Stimulated activated CD4-positive, alpha-beta T cell treated with anti-CD3 and anti-CD28 coated beads, Interleukin-15, amount 100 ng/mL, for 1 hour (primary cell): ENCODE results near the gene JARID2.

Experiments used
- DNase-seq, 2 donors: peaks; one replicate each; pipeline ENCODE4 v3.0.0-alpha.2; 2020; ENCODE audit warnings: low read depth in 1 of 2, low spot score in 1 of 2

The JARID2 gene

GRCh38 chr6:15393605-15394004, 147.7 kb downstream of the JARID2 start:
- DNase-seq: no peak

DNA sequence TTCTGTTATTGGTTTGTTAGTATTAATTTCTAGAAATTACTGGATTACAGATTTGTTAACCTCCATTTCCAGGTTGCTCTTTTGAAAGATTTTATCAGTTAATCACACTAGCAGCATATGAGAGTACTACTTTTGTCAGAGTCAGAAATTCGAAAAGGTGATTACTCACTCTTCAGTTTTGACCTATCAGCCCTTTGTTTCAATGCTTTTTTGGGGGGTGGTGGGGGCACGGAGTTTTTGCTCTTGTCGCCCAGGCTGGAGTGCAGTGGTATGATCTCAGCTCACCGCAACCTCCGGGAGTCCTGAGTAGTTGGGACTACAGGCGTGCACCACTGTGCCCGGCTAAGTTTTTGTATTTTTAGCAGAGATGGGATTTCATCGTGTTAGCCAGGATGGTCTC, 149.2 kb downstream of the JARID2 start:
- DNase-seq: no peak

DNA sequence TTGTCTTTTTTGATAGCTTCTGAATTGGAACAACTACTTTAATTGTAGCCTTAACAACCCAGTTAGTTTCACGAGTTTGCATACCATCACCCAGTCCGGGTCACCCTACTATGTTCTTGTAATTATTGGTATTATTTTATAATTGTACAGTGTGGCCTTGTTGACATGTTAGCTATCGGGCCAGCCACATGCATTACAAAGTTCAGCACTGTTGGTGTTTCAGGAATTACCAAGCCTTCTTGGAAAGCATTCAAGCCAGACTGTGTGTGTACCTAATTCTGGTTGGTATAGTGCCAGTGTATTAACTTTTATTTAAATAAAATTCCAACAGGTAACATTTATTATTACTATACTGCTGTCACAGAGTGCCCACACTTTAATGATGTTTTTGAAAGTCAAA, 150.9 kb downstream of the JARID2 start:
- no peak for DNase-seq

GRCh38 chr6:15398633-15399275, 152.9 kb downstream of the JARID2 start:
- no peak for DNase-seq

GRCh38 chr6:15399641-15400470, 154.0 kb downstream of the JARID2 start:
- no peak for DNase-seq

DNA sequence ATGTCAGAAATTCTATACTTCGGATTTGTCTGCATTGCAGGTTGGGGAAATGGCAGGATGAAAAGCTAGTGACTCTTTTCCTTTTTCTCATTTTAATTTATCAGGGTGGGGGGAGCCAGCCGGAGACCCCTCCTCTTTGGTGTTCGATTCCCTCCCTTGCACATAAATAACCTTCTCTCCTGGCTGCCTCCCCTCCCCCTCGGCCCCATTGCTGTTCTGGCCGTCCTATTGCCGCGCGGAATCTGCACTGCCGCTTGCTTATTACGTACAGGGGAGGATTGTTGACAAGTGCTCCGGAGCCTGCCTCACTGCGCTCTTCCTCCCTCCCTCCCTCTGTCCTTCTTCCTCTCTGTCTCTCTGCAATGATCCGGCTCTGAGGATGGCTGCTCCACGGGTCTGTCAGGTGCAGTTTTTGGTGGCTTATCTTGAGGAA, 154.7 kb downstream of the JARID2 start:
- DNase-seq: no peak

DNA sequence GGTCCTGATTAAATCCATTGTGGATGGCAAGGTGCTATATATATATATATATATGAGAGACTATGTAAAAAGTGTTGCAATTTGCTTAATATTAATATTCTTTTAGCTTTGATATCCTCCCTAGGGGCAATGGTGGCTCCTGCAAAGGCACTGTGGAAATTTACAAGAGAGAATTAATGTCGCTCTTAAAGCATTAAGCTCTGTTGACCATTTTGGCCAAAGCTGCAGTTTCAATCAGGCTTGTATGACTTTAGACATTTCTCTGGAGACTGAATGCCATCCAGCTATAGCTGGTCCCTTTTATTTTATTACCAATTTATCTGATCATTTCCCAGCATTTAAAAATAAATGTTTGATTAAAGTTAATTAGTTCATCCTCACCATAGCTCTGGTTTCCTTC, 155.3 kb downstream of the JARID2 start:
- no peak for DNase-seq

GRCh38 chr6:15401769-15402250, 155.9 kb downstream of the JARID2 start:
- no peak for DNase-seq

- DNase-seq: no peak
These were observed 156.7 kb downstream of the JARID2 start for GRCh38 chr6:15402406-15403045.

- no peak for DNase-seq
These were observed 157.4 kb downstream of the JARID2 start for GRCh38 chr6:15403094-15403755.

DNA sequence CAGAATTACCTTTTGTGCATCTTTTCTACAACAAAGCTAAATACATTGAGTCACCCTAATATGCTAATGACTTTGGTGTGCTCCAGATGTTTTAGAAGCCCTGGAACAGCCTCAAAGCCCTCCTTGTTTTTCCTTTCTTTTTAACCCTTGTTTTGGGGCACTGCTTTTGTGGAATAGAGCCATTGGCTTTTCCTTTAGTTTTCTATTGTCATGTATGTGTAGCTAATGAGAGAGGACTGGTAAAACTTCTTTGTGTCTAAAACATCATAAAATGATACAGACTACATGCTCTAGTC, 158.8 kb downstream of the JARID2 start:
- DNase-seq: no peak

DNA sequence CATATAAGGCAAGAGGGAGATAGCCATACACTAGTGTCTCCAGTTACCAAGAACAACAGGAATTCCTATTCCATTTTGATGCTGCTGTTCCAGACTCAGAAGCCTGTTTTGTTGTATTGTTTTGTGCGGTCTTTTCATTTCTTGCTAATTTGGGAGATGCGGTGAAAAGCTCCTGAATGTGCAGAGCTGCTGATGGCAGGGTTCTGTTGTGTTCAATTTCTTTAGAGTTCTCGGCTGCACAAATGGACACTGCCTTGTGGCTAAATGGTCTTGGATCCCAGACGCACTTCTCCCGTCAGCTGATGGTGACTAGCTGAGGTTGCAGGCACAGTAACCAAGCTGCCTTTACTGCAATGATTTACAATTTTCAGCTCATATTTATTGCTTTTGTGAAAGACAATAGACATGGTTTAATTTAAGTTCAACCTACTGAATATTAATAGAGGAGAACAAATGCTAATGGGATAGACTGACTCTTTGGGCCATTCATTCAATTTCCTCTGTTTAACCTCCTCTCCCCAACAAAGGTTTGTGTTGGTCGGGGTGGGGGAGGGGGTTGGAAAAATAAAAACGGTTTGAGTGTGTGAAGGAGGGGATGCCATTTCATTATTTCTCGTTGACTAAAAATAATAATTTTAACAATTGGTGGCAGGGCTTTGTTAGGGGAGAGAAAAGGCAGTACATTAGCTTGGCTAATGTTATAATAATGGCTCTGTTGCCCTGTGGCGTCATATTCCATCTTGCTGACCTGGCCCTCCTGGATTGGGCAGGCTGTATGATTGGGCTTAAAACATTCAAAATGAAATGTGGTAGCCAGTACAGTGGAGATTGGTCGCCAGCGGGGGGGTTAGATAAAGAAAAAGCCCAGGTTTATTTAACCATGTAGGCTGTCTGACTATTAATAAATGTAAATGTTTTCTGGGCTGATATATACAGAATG, 159.5 kb downstream of the JARID2 start:
- DNase-seq: no peak

DNA sequence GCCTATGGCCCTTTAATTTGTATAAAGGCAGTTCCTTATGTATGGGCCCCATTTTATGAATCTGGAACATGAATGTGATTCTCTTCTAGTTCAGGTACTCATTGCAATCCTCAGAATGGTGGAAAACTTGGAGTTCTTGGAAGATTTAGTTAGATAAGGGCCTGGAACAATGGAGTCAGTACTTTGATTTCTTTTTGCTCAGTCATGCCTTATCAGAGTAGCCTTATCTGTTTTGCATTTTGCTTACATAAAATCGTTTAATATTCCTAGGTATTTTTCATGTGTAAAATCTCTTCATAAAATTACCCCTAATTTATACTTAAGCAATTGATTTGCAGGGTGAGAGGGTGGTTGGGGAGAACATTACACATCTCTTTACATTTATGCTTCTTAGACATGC, 160.6 kb downstream of the JARID2 start:
- DNase-seq: no peak

DNA sequence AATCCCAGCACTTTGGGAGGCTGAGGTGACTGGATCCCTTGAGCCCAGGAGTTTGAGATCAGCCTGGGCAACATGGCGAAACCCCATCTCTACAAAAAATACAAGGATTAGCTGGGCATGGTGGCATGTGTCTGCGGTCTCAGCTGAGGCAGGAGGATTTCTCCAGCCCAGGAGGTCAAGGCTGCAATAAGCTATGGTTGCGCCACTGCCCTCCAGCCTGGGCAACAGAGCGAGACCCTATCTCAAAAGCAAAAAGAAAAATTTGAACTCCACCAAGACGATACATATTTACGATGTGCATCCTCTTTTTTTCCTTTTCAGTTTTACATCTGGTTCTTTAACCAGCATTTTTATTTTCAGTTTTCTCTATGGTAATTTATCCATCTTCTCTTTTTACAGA, 162.1 kb downstream of the JARID2 start:
- no peak for DNase-seq

DNA sequence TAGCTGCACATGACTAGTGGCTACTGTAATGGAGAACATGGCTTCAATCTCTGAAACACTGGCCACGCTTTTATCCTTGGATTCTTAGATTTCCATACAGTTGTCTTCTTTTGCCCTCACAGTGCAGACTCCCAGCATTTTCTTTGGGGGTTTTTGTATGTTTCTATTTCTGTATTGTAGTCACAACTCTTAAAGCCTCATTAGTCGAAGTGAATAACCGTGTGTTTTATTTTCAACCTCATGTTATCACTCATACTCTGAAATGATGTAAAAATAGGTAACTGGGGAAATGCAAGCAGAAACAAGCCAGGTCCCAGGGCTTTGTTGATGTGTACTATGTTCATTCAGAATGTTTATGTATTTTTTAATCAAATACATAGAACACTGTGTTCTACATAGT, 162.9 kb downstream of the JARID2 start:
- DNase-seq: no peak

GRCh38 chr6:15409301-15410125, 163.6 kb downstream of the JARID2 start:
- DNase-seq: no peak

DNA sequence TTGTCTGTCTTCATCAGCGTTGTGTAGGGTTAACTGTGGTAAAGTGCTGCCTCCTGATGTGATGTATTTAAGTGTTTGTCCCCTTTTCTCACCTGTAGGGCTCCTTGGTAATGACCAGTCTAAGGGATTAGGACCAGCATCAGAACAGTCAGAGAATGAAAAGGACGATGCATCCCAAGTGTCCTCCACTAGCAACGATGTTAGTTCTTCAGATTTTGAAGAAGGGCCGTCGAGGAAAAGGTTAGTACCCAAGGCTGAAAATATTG, 164.2 kb downstream of the JARID2 start:
- DNase-seq: no peak

DNA sequence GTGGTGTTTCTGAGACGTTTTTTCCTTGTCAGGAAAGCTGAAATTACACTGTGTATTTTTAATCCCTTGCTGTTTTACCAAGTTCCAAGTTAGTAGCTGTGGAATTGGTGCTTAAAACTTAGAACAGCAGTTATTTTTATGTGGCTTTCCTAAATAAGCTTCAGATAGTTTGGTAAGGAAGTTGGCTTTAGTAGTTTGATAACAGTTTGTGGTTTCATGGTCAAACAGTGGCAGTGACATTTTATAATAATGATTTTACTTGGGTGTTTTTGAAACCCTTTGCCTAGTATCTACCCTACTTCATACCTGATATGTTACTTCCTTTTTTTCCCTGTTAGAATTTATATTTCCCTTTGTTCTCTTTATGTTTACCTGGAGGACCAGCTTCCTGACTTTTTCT, 164.9 kb downstream of the JARID2 start:
- DNase-seq: no peak

DNA sequence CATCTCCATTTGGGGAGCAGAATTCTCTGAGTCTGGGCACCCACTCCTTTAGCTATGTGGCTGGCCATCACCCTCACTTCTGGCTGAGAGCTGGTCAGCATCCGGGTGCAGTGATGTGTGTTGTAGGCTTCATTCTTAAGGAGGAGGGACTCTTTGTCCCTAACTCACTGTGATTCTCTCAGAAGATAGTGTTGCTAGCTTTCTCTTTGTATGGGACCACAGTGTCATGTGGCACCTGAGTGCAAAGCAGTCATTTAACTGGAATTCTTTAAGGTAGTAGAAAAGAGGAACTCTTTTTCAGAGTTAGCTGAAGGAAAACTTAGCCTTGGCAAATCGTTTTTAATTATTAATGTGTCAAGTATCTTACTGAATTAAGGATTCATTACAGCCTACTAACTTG, 165.9 kb downstream of the JARID2 start:
- DNase-seq: no peak

GRCh38 chr6:15412767-15413166, 166.9 kb downstream of the JARID2 start:
- DNase-seq: no peak
